ENCODE data around the gene F2RL3.

Gene F2RL3

GRCh38 chr19:16890461-16891184 is 1.8 kb downstream of the F2RL3 start:
- no peak for TF ChIP-seq CTCF (IDR thresholded peaks at IDR 0.05; ENCODE audit: low read depth, low read length)
- H3K4me3 ChIP-seq (ENCODE audit: low read depth, low read length): no peak overlapping the region

DNA sequence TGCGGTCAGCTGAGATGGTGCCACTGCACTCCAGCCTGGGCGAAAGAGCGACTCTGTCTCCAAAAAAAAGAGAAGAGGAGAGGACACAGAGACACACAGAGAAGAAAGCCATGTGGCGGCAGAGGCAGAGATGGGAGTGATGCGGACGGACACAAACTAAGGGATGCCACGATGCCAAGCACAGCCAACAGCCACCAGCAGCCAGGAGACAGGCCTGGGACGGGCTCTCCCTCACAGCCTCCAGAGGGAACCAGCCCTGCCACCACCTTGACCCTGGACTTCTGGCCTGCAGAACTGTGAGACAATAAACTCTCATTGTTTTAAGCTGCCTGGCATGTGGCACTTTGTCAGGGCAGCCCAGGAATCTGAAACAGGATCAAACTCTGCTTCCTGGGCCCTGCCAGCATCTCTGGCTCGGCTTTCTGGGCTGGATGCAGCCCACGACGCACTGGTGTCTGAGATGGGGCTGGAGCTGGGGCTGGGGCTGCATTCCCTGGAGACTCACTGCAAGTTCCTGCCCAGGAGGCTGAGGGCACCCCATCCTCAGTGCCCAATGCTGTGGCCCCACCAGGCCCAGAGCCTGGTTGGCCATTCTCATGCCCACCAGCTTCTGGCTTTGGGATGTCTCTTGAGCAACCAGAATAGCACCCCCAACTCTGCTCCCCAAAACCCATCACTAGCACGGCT is 3.0 kb downstream of the F2RL3 start:
- no peak for TF ChIP-seq CTCF (IDR thresholded peaks at IDR 0.05; ENCODE audit: low read depth, low read length)
- no peak overlapping the region for H3K4me3 ChIP-seq (ENCODE audit: low read depth, low read length)

DNA sequence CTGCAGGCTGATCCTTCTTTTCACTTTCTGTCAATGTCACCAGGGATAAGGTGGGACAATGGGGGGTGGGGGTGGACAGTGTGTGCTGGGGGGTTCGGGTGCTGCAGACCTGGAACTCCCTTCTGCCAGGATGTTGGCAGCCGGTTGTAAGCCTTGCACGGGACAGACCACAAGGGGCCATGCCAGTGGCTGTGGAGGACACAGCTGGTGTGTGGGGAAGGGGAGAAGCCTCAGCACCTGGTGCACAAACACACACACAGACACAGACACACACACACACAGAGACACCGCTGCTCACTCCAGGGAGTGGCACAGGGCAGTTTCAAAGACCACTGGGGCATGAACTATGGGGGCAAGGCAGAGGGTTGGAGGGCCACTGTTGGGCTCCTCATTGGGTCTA is 3.6 kb downstream of the F2RL3 start:
- H3K4me3 ChIP-seq (ENCODE audit: low read depth, low read length): no peak overlapping the region
- TF ChIP-seq CTCF (IDR thresholded peaks at IDR 0.05; ENCODE audit: low read depth, low read length): no peak

DNA sequence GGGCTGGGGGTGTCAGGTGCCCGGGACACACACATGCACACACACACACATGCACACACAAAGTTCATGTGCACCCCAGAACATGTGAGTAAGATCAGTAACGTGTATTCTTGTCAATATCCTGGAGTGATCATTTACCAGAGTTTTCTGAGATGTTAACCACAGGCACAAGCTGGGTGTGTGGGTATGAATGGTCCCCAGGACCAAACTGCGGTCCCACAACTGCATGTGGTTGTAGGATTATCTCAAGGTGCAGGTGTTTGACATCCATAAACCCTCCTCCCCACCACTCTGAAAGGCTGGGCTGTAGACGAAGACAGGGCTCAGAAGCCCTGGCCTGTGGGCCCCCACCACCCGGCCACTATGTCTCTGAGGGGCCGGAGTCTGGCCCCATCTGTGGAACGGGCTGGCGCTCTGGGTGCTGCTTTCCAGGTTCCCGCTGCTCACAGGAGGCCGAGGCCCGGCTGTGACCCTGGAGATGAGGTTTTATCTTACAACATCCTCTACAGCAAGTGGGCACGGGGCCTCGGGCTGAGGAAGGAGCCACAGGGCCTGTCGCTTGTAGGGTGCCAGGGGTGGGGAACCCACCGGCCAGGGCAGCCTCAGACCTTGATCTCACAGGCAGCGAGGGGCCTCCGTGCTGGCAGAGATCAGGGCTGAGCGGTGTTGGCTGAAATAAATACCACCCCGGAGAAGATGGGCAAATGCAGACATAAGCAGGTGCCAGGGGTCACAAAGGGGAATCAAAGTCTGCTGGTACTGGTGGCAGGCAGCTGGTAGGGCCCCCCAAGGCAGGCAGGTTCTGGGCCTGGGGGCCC is 4.3 kb downstream of the F2RL3 start:
- H3K4me3 ChIP-seq (ENCODE audit: low read depth, low read length): no peak overlapping the region
- TF ChIP-seq CTCF (IDR thresholded peaks at IDR 0.05; ENCODE audit: low read depth, low read length): no peak

DNA sequence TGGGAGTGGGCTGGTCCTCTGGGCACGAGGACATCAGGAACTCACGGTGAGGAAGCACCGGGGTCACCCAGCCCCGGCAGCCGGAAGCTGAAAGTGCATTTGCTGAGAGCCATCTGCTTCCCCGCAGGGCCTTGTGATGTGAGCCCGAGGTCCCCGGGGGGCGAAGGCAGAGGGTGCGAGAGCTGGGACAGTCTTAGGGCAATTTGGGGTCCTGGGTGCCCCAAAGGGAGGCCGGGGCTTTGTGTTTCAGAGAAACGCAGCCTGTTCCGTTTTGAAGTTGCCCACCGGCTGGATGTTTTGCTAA is 4.8 kb downstream of the F2RL3 start:
- no peak for TF ChIP-seq CTCF (IDR thresholded peaks at IDR 0.05; ENCODE audit: low read depth, low read length)
- H3K4me3 ChIP-seq (ENCODE audit: low read depth, low read length): no peak overlapping the region

- H3K4me3 ChIP-seq (ENCODE audit: low read depth, low read length): no peak overlapping the region
- TF ChIP-seq CTCF (IDR thresholded peaks at IDR 0.05; ENCODE audit: low read depth, low read length): no peak
These were observed 5.3 kb downstream of the F2RL3 start for GRCh38 chr19:16894080-16894479.

Data from WI38 (cell line).